Measurements from ENCODE around the gene MAP4K2. TPM values are rescaled to one million over a fixed set of nuclear protein-coding genes. Genes with fewer than 3 reads are reported as not detected.
A peak's percentile ranks its signal among the peaks of the same experiment; 100 is the strongest.

The MAP4K2 gene
- total RNA-seq, 2 donors from 2014 or later = 23.3 to 39.1 TPM

- TF ChIP-seq CTCF (IDR thresholded peaks at IDR 0.05) = peak; percentile 48
- H3K4me3 ChIP-seq = no peak overlapping the region
- DNase-seq (ENCODE audit: low spot score) = no peak
Observed at GRCh38 chr11:64787526-64788320, 15.3 kb downstream of the MAP4K2 start.

GRCh38 chr11:64786308-64786707 is 16.7 kb downstream of the MAP4K2 start:
- no peaks in the 10 kb centered on the region for H3K4me1 ChIP-seq (ENCODE audit: control insufficient read depth in 1 of 2, low read depth in 2 of 2)
- no peak for TF ChIP-seq CTCF (IDR thresholded peaks at IDR 0.05)
- H3K27me3 ChIP-seq (replicated peaks; ENCODE audit: insufficient read depth) = no peaks in the 10 kb centered on the region
- no peaks in the 10 kb centered on the region for H3K9me3 ChIP-seq
- no peak overlapping the region for H3K4me3 ChIP-seq
- no peak overlapping the region for H3K27ac ChIP-seq
- ATAC-seq (ENCODE audit: insufficient number of reproducible peaks, low FRiP score, low read depth) = no peak
- H3K36me3 ChIP-seq = peaks cover 2% of the 10 kb centered on the region
- no peak for DNase-seq (ENCODE audit: low spot score)

More at GRCh38 chr11:64787526-64788320, 15.3 kb downstream of the MAP4K2 start:
- Histone ChIP-seq H3K27me3 (replicated peaks; ENCODE audit: insufficient read depth) (no peaks in the 10 kb centered on the region), H3K36me3 (peaks cover 2% of the 10 kb centered on the region), H3K4me1 (ENCODE audit: control insufficient read depth in 1 of 2, low read depth in 2 of 2) (no peaks in the 10 kb centered on the region), H3K9me3 (no peaks in the 10 kb centered on the region), H3K27ac (no peak overlapping the region)
- ATAC-seq (ENCODE audit: insufficient number of reproducible peaks, low FRiP score, low read depth) = no peak

GRCh38 chr11:64784813-64785581 is 18.0 kb downstream of the MAP4K2 start:
- Histone ChIP-seq H3K27me3 (replicated peaks; ENCODE audit: insufficient read depth) (no peaks in the 10 kb centered on the region), H3K4me1 (ENCODE audit: control insufficient read depth in 1 of 2, low read depth in 2 of 2) (no peaks in the 10 kb centered on the region), H3K36me3 (no peaks in the 10 kb centered on the region), H3K9me3 (no peaks in the 10 kb centered on the region), H3K27ac (no peak overlapping the region), H3K4me3 (no peak overlapping the region)
- no peak for DNase-seq (ENCODE audit: low spot score)
- ATAC-seq (ENCODE audit: insufficient number of reproducible peaks, low FRiP score, low read depth) = no peak
- TF ChIP-seq CTCF (IDR thresholded peaks at IDR 0.05) = no peak

GRCh38 chr11:64778473-64779298 is 24.3 kb downstream of the MAP4K2 start, which contains the start of gene SF1:
Gene SF1, minus strand, starts transcription at chr11:64778542. Its CDS starts 150 bp downstream, at chr11:64778392.
- Histone ChIP-seq H3K9me3 (no peaks in the 10 kb centered on the region), H3K36me3 (peaks cover 25% of the 10 kb centered on the region), H3K4me3 (peak within 1 kb of the TSS; percentile 96), H3K4me1 (ENCODE audit: control insufficient read depth in 1 of 2, low read depth in 2 of 2) (peaks cover 31 to 36% of the 10 kb centered on the region in 2 donors), H3K27me3 (replicated peaks; ENCODE audit: insufficient read depth) (no peaks in the 10 kb centered on the region), H3K27ac (peak within 1 kb of the TSS; percentile 99 to 100)
- peak; percentile 98 for DNase-seq (ENCODE audit: low spot score)
- peak; percentile 92 for ATAC-seq (ENCODE audit: insufficient number of reproducible peaks, low FRiP score, low read depth)
- TF ChIP-seq CTCF (IDR thresholded peaks at IDR 0.05) = no peak

GRCh38 chr11:64778223-64778472 is 24.9 kb downstream of the MAP4K2 start:
- Histone ChIP-seq H3K27ac (peak overlapping the region; percentile 99 to 100), H3K4me3 (peak overlapping the region; percentile 96), H3K9me3 (no peaks in the 10 kb centered on the region), H3K4me1 (ENCODE audit: control insufficient read depth in 1 of 2, low read depth in 2 of 2) (peaks cover 34 to 41% of the 10 kb centered on the region in 2 donors), H3K36me3 (peaks cover 30% of the 10 kb centered on the region), H3K27me3 (replicated peaks; ENCODE audit: insufficient read depth) (no peaks in the 10 kb centered on the region)
- DNase-seq (ENCODE audit: low spot score) (no peak), ATAC-seq (ENCODE audit: insufficient number of reproducible peaks, low FRiP score, low read depth) (no peak)
- TF ChIP-seq CTCF (IDR thresholded peaks at IDR 0.05) = no peak
